GM19025 (cell line): ENCODE data around the gene CCDC192.
A peak's percentile ranks its signal among the peaks of the same experiment; 100 is the strongest.

Experiments
- ATAC-seq: cut with Tn5 transposase; IDR thresholded peaks from one replicate; pipeline ENCODE4 v1.9.1; 2021; ENCODE audit warnings: mild to moderate bottlenecking, low read depth, moderate library complexity; ENCODE audit not compliant: unreplicated experiment

The CCDC192 gene

DNA sequence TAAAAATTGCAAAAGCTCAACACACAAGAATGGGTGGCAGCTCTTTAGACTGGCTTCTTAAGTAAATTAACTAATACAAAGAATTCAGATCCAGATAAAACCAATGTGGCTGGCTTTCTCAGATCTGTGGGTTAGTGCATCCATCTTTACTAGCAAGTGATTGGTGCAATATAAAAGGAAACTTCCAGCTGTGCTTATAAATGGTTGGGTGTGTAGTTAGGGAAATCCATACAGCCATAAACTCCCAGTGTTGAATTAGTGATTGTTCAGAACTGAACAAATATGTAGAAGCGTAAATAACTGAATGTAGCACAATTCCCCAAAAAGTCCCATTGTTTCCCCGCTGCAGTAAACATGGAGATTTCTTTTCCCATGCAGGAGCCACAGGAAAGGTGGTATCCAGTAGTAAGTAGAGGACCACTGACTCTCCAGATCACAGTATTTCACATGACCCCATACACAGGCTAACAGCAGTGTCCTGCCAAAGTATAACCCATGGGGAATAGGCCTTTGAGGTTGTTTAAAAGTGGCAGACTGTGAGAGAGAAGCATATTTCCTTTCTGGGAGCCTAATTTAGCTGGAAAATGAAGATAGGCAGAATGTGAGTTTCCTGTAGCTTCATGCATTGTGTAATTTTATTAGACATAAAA is 207.2 kb downstream of the CCDC192 start:
- ATAC-seq = no peak

DNA sequence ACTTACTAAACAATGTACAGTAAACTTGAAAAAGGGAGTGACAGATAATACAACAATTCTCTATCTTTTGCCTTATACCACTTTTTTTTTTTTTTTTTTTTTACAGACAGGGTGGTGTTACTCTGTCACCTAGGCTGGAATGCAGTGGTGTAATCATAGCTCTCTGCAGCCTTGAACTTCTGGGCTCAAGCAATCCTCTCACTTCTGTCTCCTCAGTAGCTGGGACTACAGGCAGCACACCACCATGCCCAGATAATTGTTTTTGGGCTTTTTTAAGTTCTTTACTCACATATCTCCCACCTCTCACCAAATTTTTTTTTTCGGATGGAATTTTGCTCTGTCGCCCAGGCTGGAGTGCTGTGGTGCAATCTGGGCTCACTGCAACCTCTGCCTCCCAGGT is 208.4 kb downstream of the CCDC192 start:
- no peak for ATAC-seq

DNA sequence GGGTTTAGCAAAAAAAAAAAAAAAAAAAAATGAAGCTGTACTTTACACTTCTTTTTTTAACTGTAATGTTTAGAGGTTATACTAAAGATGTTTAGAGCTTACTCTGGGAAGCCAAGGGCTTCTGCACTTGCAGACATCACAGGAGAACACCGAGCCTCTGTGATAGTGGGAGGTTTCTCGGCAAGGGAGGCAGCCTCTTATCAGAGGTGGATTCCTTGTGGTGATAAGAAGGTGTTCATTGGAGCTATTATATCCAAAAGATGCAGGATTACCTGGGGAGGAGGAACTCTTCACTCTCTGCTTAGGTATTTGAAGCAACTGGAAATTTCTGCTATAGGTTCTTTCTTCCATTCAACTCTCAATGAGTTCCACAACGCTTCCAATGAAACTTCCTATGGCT is 209.2 kb downstream of the CCDC192 start:
- ATAC-seq = no peak

DNA sequence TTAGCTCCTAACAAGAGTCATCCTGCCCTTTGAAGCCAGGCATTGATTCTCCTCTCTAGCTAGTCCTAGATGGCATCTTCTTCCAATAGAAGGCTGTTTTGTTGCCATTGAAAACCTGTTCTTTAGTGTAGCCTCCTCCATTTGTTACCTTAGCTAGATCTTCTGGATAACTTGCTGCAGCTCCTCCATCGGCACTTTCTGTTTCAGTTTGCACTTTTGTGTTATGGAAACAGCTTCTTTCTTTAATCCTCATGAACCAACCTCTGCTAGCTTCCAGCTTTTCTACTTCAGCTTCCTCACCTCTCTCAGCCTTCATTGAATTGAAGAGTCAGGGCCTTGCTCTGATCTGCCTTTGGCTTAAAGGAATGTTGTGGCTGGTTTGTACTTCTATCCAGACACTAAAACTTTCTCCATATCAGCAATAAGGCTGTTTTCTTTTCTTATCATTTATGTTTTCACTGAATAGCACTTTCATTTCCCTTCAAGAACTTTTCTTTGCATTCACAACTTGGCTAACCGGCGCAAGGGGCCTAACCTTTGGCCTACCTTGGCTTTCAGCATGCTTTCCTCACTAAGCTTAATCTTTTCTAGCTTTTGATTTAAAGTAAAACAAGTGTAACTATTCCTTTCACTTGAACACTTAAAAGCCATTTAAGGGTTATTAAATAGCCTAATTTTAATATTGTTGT is 213.8 kb downstream of the CCDC192 start:
- no peak for ATAC-seq

DNA sequence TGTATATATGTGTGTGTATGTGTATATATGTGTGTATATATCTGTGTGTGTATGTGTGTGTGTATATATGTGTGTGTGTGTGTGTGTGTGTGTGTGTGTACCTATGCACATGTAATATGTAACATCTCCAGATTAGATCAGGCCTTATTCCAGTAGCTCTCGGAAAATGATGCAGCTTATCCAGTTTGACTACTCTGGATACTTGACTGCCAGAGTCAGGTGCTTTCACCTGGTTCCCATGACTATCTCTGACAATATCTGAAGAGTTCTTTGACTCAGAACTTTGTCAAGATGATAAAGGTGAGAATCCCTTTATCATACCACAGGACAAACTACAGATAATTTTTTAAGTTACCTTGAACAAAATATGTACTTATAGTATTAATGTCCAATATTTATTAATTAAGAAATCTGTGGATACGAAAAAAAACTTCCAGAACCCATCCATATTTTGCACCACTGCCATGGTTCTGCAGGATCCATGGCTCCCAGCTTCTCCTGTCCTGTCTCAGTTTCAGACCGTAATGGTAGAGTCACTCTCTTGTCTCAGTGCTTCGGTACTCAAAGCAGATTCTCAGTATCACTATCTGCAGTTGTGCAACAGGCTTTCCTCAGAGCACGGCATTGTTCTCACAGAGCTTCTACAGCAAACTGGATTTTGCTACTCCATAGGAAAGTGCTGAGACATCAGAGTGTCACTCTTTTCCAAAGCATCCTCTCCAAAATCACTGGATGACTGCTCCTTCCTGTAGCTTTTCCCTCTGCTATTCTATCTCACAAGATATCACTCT is 216.0 kb downstream of the CCDC192 start:
- no peak for ATAC-seq

DNA sequence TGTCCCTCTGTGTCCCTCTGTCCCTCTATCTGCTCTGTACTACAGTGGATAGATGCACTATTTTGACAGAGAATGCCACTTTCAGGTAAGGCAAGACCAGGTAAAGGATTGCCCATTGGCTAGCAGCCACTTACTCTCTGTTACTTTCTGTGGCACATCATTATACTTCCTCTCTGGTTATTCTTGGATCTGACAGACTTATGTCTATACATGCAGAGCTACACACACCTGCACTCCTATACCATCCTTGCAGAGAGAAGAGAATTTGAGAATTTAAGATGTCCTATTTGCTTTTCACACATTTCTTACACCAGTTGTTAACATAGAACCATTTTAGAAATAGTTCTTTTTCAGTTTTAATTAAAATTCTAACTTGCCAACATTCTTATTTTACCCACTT is 216.6 kb downstream of the CCDC192 start:
- ATAC-seq = no peak

DNA sequence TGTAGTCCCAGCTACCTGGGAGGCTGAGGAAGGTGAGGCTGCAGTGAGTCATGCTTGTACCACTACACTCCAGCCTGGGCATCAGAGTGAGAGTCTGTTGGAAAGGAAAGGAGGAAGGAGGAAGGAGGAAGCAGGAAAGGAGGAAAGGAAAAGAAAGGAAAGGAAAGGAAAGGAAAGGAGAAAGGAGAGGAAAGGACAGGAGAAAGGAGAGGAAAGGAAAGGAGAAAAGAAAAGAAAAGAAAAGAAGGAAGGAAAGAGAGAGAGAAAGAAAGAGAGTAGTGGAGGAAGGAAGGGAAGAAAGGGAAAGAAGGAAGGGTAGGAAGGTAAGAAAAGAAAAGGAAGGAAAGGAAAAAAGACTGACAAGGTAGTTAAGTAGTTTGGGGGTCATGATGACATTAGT is 217.7 kb downstream of the CCDC192 start:
- no peak for ATAC-seq

DNA sequence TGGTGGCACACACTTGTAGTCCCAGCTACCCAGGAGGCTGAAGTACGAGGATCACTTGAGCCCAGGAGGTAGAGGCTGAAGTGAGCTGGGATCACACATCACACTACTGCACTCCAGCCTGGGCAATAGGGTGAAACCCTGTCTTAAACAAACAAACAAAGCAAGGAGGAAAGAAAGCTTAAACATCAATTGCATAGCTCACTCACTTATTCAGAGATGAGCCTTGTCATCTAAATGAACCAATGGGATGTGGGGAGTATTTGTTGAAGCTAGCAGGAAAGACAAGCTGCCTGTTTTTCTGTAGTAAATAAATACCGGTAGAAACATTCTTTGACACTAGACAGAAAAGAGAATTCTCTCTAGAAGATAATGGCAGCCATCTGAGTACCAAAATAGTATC is 219.4 kb downstream of the CCDC192 start:
- ATAC-seq = no peak

DNA sequence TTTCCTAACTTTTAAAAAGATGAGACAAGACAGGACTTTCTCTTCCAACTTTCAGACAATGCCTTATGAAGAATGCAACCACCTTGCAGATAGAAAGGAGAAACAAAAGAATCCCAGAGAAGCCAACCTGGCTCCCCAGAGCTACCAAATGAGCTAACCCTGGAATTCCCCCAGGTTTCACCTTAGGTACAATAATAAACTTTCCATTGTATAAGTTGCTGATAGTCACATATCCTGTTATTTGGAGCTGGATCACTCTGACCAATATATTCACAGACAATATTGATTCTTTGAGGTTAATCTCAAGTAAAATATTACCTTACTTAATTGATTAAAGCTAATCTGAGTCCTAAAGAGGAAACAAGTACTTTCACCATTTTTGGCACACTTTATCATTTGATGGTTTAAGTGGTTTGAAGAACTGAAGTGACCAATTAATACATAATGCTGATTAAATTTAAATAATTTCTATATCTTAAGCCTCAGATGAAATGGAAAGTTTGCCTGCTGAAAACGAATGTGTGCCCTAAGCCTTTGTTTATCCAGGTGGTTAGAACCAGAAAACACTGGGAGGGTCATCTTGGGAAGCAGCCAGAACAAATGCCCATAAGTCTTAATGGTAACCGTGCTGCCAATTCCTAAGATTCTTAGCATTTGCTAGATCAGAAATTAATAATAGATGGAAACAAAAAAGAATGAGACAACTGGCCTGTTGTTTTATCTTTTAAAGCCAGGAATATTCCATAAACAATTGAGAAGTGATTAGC is 220.8 kb downstream of the CCDC192 start:
- no peak for ATAC-seq

DNA sequence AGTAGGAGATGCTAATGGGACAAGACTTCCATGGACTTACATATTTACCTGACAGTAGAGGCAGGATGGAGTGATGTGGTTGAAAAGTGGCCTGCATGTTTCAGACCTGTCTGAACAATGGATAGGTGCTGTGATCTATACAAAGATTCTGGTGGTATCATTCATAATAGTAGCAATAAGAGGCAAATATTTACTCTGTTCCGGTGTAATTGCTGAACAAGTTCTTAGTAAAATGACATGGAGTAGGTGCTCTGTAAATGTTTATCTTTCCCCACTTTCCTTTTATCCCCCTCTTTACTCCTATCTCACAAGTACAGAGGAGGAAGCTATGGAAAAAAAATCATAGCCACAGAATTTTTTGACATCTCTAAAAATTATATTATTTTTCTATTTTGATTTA is 221.4 kb downstream of the CCDC192 start:
- ATAC-seq = no peak

DNA sequence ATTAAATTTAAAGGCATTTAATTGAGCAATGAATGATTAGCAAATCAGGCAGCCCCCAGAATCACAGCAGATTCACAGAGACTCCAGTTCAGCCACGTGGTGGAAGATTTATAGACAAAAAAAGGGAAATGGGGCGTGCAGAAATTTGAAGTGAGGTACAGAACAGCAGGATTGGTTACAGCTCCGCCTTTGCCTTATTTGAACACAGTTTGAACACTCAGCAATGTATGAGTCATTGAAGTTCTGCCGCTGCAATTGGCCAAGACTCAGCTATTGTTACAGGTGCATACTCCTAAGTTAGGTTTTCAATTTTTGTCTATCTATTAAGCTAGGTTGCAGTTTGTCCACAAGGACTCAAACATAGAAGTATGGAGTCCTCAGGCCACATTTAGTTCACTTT is 222.7 kb downstream of the CCDC192 start:
- ATAC-seq = no peak

DNA sequence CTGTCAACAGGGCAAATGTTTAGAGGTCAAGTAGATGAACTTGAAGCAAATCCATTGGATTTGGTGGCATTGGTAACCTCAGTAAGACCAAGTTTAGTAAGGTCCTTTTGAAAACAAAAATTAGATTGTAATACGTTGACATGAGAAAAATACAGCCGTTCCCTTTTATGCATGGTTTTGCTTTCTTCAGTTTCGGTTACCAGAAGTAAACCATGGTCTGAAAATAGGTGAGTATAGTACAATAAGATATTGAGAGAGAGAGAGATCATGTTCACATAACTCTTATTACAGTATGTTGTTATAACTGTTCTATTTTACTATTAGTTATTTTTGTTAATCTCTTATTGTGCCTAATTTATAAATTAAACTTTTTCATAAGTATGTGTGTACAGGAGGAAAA is 223.8 kb downstream of the CCDC192 start:
- no peak for ATAC-seq

DNA sequence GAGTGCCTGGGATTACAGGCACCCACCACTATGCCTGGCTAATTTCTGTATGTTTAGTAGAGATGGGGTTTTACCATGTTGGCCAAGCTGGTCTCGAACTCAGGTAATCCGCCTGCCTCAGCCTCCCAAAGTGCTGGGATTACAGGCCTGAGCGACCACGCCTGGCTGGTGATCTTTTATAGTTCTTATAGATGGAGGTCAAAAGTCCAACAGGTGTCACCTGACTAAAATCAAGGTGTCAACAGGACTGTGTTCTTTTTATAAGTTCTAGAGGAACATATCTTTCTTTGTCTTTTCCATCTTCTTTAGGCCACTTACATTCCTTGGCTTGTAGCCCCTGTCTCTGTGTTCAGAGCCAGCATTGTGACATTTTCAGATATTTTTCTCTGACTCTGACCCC is 224.9 kb downstream of the CCDC192 start:
- ATAC-seq = no peak

DNA sequence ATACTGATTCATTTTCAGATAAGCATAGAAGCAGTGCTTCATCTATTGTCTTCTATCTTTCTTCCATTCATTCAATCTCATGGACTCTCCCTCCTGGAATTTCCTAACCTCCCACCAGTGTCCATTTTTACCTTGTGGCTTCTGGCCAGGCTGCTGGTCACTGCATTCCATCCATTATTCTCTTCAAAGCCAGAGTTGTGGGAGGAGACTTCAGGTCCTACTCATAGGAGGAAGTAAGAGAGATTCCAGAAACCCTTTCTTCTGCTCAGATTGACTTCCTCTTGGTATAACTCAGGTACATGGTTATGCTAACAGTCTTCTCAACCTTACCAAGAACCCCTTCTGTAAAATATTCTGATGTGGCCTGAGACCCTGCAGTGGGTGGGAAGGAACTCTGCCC is 227.1 kb downstream of the CCDC192 start:
- no peak for ATAC-seq

DNA sequence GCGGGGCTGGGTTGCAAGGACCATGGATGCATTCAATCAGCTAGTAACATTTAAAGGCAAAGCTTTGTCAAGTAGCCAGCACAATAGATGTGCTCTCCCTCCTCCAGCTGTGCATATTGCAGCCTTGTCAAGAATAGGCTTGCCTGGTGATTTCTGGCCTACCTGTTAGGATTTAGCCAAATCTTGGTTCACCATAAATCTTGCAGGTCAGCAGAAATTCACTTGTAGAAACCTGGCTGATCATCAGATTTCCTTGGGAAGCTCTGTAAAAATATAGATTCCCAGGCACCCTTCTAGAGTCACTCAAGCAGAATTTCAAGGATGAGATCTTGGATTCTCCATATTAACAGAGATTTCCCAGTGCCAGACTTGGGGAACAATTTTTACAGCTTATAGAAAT is 228.2 kb downstream of the CCDC192 start:
- ATAC-seq = no peak

DNA sequence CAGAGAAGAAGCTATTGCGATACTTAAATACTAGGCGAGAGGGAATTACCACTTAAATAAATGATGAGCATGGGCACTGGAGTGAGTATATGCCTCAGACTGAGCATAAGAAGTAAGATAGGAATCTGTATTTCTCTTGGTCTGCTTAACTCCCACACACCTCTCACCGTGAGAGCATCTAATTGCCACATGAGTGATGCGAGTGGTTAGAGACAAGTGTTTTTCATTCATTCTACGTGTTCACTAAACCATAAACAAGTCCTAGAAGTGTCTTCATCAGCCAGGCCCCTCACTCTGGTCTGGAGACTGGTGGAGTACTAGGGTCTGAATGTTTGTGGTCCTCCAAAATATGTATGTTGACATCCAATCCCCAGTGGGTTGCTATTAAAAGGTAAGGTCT is 230.2 kb downstream of the CCDC192 start:
- no peak for ATAC-seq

DNA sequence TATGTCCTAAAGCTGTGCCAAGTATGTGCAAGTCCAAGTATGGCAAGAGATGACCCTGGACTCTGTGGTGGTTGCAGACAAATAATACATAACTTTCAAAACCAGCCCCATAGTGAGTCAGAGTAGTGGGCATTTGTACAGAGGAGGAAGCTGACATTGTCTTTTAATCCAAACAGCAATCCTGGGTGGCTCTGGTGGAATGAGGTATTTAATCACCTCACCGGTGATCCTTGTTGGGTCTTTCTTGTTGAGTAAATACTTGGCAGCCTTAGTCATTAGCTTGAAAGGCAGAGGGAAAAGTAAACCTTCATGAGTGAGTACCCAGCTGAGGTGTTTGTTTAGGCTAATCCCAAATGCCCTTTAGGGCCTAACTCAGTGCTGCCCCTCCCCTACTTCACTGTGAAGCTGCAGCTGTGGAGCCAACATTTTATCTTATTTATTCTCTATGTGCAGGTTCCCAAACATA is 231.6 kb downstream of the CCDC192 start:
- ATAC-seq = no peak

DNA sequence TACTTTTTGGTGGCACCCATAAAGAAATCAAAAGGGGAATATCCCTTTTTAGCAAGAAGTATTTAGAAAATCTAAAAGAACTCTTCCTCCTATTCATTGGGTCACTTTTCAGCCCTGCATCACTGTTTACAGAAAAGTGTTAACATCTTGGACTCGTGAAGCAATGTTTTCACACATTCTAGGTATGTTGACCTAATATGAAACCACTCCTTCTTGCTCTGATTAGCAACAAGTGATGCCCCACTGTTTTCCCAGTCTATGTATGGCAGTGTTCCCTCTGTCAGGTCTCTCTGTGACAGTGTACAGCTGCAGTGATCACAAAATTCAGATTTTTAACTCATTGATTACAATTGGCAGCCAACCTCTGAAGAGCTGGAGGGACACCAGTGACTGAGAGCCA is 232.2 kb downstream of the CCDC192 start:
- no peak for ATAC-seq

DNA sequence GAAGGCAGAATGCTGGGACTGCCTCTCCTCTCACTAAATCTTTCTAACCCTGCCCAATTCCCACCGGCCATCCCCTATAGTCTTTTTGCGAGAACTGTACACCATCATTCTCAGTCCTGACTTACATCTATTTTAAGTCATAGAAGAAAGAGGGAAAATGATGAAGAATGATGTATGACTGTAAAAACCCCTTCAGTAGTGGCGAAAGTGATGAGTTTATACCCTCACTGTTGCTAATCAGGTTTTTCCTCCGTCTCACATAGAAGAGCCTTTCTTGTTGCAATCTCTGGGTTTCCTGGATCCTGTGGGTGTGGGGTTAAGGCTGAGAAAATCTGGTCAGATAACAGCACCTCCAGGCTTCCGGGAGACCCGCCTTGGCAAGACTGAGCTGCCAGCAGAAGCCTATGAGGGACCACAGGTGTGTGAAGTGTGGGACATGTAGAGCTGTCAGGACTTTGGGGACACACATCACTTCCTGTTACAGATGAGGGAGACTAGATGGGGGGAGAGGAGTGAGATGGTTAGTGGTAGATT is 233.3 kb downstream of the CCDC192 start:
- ATAC-seq = peak; percentile 52

DNA sequence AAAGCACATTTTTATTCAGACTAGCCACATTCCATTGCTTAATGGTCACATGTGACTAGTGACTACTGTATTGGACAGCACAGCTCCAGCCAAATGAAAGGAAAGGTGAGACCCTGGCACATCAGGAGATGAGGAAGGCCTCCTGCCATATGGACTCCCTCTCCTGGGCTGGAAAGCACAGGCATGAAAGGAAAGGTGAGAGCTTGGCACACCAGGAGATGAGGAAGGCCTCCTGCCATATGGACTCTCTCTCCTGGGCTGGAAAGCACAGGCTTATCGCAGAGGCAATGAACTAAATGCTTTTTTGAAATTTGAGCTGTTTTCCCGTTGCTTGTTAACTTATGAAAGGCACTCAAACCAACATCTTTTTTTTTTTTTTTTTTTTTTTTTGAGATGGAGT is 235.6 kb downstream of the CCDC192 start:
- no peak for ATAC-seq

DNA sequence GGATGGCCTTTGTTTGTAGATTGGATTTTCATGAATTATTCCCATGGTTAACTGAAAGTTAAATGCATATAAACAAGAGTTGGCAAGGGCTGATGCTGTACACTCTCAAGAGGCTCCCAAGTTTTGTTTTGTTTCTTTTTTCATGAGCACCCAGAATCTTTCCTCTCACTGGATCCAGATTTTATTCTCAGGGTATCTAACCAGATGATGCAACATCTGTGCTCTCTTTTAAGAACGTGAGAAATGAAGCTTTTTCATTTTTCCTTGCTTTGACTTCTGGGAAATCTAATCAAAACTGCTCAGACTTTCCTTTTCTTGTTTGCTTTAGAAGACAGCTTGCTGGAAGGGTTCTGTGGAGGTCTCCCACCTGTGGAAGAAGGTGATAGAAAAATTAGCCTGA is 237.7 kb downstream of the CCDC192 start:
- ATAC-seq = no peak
